ENCODE data around the gene SLC9A8.

SLC9A8 gene

GRCh38 chr20:49786668-49787370, 25.8 kb upstream of the SLC9A8 start:
- no peak for DNase-seq (ENCODE audit: low read depth)

DNA sequence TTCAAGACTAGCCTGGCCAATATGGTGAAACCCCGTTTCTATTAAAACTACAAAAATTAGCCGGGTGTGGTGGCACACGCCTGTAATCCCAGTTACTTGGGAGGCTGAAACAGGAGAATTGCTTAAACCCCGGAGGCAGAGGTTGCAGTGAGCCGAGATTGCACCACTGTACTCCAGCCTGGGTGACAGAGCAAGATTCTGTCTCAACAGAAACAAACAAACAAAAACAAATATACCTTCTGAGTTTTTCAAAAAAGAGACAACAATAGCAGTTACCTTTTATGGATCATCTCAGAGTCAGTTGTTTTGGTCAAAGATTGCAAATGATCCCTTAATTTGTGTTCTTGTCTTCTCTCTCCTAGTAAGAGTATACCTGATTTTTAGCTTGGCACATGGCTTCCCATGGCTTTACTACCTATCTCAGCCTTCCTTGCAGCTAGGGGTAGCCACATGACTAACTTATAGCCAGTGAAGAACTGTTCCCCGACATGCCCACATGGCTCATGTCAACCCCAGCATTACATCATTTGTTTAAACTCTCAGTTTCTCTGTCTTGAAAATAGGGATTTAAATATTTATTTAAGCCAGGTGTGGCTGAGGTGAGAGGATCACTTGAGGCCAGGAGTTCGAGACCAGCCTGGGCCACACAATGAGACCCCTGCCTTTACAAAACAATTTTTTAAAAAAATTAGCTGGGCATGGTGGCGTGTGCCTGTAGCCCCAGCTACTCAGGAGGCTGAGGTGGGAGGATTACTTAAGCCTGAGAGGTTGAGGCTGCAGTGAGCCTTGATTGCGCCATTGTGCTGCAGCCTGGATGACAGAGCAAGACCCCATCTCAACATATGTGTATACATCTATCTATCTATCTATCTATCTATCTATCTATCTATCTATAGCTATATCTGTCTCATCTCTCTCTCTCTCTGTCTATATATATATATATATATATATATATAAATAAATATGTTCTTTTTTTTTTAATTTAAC, 25.0 kb upstream of the SLC9A8 start:
- DNase-seq (ENCODE audit: low read depth) = no peak

GRCh38 chr20:49790077-49790798, 22.4 kb upstream of the SLC9A8 start:
- no peak for DNase-seq (ENCODE audit: low read depth)

- no peak for DNase-seq (ENCODE audit: low read depth)
Observed at GRCh38 chr20:49791165-49791564, 21.5 kb upstream of the SLC9A8 start.

DNA sequence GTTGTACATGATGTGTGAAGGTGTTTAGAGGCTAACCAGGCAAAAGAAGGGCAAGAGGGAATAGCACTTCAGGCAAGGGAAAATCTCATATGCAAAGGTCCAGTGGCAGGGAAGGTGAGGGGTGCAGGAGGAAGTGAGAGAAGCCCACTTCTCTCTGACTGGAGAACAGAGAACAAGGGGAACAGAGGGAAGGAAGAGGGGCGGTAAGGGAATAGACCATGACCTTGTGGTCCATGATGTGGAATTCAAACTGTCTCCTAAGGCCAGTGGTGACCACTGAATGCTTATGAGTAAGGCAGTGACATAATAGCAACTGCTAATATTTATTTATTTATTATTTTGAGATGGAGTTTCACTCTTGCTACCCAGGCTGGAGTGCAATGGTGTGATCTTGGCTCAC, 20.6 kb upstream of the SLC9A8 start:
- no peak for DNase-seq (ENCODE audit: low read depth)

GRCh38 chr20:49792611-49793010, 20.0 kb upstream of the SLC9A8 start:
- DNase-seq (ENCODE audit: low read depth) = no peak

GRCh38 chr20:49794336-49795134, 18.1 kb upstream of the SLC9A8 start:
- DNase-seq (ENCODE audit: low read depth) = no peak

- DNase-seq (ENCODE audit: low read depth) = no peak
Observed at GRCh38 chr20:49795135-49795424, 17.5 kb upstream of the SLC9A8 start.

DNA sequence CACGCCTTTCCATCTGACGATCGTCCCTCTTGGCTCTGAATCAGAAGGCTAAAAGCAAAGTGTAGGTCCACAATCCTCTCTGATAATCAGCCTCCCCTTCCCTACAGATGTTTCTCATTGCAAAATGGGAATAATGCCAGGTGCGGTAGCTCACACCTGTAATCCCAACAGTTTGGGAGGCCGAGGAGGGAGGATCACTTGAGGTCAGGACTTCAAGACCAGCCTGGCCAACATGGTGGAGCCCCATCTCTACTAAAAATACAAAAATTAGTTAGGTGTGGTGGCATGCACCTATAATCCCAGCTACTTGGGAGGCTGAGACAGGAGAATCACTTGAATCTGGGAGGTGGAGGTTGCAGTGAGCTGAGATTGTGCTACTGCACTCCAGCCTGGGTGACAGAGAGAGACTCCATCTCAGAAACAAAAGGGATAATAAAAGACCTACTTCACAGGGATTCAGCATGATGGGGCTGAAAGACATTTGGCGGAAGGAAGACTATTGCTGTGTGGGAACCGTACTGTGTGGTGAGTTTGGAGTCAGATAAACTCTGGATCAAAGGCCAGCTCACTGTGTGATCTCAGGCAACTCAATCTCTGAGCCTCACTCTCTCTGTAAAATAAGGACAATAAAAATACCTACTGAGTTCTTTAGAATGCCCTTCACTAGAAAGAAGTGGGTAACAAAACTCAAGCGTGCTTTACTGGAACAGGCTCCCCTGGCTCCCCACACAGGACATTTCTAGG, 15.9 kb upstream of the SLC9A8 start:
- DNase-seq (ENCODE audit: low read depth) = no peak

GRCh38 chr20:49797344-49797615, 15.3 kb upstream of the SLC9A8 start:
- no peak for DNase-seq (ENCODE audit: low read depth)

DNA sequence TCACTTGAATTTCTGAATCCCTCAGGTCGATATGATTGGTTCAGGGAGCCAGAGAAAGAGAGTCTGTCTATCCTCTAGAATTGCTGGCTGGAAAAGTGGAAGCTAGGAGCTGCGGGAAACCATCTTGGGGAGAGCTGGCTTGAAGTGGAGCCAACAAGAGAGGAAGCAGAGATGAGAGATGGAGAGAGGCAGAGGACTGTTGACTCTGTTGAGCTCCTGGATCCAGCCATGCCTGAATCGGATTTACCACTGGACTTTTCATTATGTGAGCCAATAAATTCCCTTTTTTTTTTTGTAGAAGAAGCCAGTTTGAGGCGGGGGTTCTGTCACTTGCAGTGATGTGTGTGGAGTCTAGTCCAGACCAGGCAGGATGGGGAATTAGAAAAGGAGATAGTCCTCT, 13.9 kb upstream of the SLC9A8 start:
- DNase-seq (ENCODE audit: low read depth) = no peak

DNA sequence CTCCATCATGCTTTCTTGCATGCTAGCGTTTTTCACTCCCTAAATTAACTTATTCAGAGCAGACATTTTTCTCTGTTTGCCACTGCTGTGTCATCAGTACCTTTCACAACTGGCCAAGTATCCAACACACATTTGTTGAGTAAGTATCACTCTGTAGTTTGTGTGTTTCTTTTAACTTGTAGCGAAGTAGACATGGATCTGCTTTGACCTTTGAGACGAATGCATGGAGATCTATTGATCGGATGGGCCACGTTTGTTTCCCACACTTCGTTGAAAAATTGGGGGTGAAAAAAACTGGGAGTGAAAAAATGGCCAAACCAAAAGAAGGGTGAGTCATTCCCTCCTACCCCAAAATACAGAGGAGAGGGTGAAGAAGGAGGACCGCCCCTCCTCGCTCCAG, 12.9 kb upstream of the SLC9A8 start:
- no peak for DNase-seq (ENCODE audit: low read depth)

- DNase-seq (ENCODE audit: low read depth) = no peak
Observed at GRCh38 chr20:49803418-49803817, 9.2 kb upstream of the SLC9A8 start.

GRCh38 chr20:49804364-49804763, 8.3 kb upstream of the SLC9A8 start:
- no peak for DNase-seq (ENCODE audit: low read depth)

DNA sequence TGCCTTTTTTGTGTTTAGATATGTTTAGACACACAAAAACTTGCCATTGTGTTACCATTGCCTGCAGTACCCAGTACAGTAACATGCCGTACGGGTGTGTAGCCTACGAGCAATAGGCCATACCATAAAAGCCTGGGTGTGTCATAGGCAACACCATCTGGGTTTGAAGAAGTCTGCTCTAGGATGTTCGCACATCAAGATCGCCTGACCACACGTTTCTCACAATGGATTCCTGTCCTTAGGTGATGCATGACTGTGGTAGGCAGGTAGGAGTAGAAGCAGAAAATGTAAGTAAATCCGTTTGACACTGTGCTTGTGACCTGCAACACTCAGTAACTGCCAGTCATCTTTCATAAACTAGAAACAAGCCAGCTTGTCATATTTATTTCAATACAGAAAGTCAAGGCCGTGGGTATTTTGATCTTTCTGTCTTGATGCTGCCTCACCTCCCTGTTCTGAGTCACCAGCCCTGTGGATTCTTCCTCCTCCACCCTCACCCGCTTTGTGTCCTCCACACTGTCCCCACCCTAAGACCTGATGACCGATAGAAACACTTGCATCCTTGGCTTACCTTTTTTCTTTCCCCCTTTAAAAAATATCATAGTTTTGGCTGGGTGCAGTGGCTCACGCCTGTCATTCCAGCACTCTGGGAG, 7.3 kb upstream of the SLC9A8 start:
- DNase-seq (ENCODE audit: low read depth) = peak; percentile 12

DNA sequence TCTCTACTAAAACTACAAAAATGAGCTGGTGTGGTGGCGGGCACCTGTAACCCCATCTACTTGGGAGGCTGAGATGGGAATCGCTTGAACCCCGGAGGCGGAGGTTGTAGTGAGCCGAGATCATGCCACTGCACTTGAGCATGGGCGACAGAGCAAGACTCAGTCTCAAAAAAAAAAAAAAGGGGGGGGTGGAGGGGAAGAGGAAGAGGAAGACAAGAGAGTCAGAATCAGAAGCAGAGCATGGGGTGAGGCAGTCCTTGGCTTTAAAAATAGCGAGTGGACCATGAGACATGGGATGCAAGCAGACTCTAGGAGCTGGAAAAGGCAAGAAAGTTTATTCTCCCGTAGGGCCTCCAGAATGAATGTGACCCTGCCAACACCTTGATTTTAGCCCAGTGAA, 3.9 kb upstream of the SLC9A8 start:
- DNase-seq (ENCODE audit: low read depth) = no peak

- DNase-seq (ENCODE audit: low read depth) = no peak
Observed at GRCh38 chr20:49809803-49810359, 2.7 kb upstream of the SLC9A8 start.

- no peak for DNase-seq (ENCODE audit: low read depth)
Observed at GRCh38 chr20:49810491-49811190, 2.0 kb upstream of the SLC9A8 start.

DNA sequence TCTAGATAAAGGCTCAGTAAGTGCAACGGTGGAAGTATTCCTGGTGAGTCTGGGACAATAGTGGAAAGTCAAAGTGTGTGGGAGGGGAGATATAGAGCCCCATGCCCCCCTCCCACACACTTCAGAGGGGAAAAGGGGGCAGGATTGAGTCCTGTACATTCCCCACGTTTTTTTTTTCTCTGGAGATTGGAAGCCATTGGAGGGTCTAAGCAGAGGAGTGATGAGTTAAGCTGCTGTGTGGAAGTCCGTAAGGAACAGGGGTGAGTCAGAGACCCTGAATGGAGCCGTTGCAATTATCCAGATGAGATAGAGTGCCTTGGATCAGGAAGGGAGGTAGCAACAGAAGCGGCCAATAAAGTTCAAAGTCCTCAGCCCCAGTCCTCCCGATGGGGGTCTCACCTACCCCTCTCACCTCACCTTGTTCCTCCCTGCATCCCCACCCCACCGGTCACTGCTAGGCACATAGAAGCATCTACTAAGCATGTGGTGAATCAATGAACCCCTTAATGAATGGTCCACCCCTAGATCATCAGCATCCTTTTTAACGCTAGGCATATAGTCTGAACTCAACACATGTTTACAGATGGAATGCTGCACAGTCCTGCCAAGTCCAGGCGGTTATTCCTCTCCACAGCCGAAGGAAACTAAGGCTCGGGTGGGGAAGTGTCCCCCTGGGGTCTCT, 662 bp upstream of the SLC9A8 start:
- DNase-seq (ENCODE audit: low read depth) = no peak

All from stimulated activated CD8-positive, alpha-beta memory T cell treated with anti-CD3 and anti-CD28 coated beads, Interleukin-15, amount 100 ng/mL, for 24 hours (primary cell).